LNCAP (cell line): Measurements from ENCODE around the gene ARSJ.

Experiments
- TF ChIP-seq, protein P1 (sequence below): fragments of 450-650 bp; IDR thresholded peaks from 2 replicates; pipeline ENCODE4 v1.5.1; 2017; ENCODE audit warnings: mild to moderate bottlenecking

ARSJ gene

DNA sequence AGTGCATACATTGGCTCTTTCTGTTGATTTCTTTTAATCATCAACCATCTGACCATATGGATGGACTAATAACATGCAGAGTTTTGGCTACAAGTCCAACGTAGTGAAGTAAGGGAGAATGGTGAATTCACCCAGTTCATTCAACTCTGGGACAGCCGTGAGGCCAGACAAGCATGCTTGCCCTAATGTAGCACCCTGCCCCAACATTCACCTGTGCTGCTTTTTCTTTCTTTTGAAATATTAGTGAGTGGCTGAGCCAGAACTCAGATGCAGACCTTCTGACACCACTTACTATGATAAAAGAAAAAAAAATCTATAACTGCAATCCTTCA is 17.5 kb downstream of the ARSJ start:
- TF ChIP-seq, protein P1, sequence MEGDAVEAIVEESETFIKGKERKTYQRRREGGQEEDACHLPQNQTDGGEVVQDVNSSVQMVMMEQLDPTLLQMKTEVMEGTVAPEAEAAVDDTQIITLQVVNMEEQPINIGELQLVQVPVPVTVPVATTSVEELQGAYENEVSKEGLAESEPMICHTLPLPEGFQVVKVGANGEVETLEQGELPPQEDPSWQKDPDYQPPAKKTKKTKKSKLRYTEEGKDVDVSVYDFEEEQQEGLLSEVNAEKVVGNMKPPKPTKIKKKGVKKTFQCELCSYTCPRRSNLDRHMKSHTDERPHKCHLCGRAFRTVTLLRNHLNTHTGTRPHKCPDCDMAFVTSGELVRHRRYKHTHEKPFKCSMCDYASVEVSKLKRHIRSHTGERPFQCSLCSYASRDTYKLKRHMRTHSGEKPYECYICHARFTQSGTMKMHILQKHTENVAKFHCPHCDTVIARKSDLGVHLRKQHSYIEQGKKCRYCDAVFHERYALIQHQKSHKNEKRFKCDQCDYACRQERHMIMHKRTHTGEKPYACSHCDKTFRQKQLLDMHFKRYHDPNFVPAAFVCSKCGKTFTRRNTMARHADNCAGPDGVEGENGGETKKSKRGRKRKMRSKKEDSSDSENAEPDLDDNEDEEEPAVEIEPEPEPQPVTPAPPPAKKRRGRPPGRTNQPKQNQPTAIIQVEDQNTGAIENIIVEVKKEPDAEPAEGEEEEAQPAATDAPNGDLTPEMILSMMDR: no peak

- TF ChIP-seq, protein P1: no peak
Observed at GRCh38 chr4:113960684-113961321, 18.6 kb downstream of the ARSJ start.

- TF ChIP-seq, protein P1: no peak
Observed at GRCh38 chr4:113959539-113959937, 19.9 kb downstream of the ARSJ start.

DNA sequence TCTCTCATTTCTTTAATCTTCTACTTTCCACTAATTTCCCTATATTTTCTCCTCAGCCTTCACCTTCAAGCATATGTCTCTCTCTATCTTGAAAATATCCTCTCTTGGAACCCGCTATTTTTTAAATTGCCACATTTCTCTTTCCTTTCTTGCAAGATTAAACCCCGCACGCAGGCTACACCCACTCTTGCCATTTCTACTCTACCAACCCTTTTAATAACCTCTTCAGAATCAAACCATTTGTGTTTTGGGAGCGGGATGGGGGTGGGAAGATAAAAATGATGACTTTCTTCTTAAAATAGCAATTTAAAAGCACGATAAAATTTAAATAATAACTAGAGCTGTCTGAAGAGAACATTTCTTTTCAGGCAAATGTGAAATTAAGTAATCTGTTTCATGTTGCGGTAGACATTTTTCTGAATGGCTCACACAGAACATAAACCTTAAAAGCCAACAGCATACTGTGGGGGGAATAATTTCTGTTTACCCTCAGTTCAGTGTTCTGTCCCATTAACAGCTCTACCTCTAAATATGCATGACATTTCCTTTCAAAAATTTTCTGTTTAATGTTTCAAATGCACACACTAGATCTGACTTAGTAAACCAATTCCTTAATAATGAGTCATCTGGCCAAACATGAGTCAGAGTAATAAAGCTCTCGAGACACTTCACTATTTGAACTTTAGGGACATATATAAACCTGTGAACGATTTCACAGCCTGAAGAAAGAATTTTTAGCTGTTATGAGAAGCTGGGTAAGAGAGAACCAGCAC is 20.5 kb downstream of the ARSJ start:
- TF ChIP-seq, protein P1: no peak

- TF ChIP-seq, protein P1: no peak
Observed at GRCh38 chr4:113957956-113958355, 21.5 kb downstream of the ARSJ start.

DNA sequence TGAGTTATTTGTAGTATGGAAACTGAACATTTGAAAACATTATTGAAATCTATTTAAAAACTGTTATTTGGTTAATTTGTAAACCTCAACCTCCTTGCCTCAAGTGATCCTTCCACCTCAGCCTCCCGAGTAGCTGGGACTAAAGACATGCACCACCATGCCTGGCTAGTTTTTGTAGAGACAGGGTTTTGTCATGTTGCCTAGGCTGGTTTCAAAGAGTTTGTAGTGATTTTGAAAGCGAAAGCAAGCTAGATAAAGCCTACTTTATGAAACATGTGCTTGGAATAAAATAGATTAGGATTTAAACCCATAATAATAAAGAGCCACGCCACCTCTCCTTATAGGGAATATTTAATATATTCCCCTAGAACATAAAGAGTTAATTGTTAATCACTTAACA is 23.5 kb downstream of the ARSJ start:
- TF ChIP-seq, protein P1: no peak

DNA sequence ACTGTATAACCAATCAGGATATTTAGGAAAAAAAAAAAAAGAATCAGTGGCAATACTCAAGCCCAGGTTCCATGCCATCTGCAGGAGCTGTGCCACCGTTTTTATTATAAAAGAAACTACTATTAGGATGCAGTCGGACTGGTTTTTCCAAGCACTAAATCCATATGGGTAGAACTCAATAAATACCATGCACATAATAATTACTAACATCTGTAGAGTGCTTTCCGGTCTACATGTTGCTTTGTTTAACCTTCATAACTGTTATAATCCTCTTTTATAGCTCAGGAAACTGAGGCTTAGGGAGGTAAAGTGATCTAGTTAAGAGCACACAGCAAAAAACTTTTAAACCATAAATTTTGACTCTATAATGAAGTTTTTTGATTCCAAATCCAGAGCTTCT is 24.0 kb downstream of the ARSJ start:
- TF ChIP-seq, protein P1: no peak
